Cardiac muscle cell (in vitro differentiated cells and primary cell): ENCODE data around the gene PCNX2. TPM values are rescaled to one million over a fixed set of nuclear protein-coding genes. Genes with fewer than 3 reads are reported as not detected.

Experiments used
- DNase-seq, 2 donors: peaks; one replicate each; pipeline versions ENCODE4 v3.0.0 to v3.0.0-alpha.2; 2010 to 2017; ENCODE audit warnings: low read depth in 1 of 2, low spot score in 1 of 2
- H3K27ac ChIP-seq: fragments of 200-600 bp; sonication (generic); 2 replicates; pipeline ENCODE4 v1.5.1; 2016
- H3K27me3 ChIP-seq: fragments of 200-600 bp; sonication (generic); 2 replicates; pipeline ENCODE4 v1.6.0; 2016; ENCODE audit warnings: control low read depth
- H3K36me3 ChIP-seq: fragments of 200-600 bp; sonication (generic); 2 replicates; pipeline ENCODE4 v1.5.1; 2016; ENCODE audit warnings: control low read depth
- H3K4me1 ChIP-seq: fragments of 200-600 bp; sonication (generic); 2 replicates; pipeline ENCODE4 v1.8.1; 2017; ENCODE audit warnings: low read depth, mild to moderate bottlenecking, mixed run types
- H3K4me3 ChIP-seq: fragments of 200-600 bp; sonication (generic); 2 replicates; pipeline ENCODE4 v1.5.1; 2016; ENCODE audit warnings: mild to moderate bottlenecking
- H3K9me3 ChIP-seq: fragments of 200-600 bp; sonication (generic); 2 replicates; pipeline ENCODE4 v1.5.1; 2017; ENCODE audit warnings: low read depth, mild to moderate bottlenecking, control low read depth
- polyA plus RNA-seq: library from polyadenylated mRNA; unstranded; fragments of >200 nt; fragmentation: Nextera tagmentation; extraction: Ambion mirVana; gene quantifications from 2 replicates; pipeline ENCODE4 v1.2.1, GENCODE V29; 2016
- total RNA-seq: library from RNA; depleted of rRNA; stranded (reverse); fragments of >200 nt; gene quantifications from 2 replicates; pipeline ENCODE4 v1.2.3, GENCODE V29; 2016
- TF ChIP-seq, protein P1 (sequence below): IDR thresholded peaks from 2 replicates; pipeline ENCODE4 v1.5.1; 2012; ENCODE audit warnings: low read depth, mild to moderate bottlenecking, low read length

Gene PCNX2
- total and polyA plus RNA-seq, 2 experiments from 2014 or later = 3.9 to 5.1 TPM

DNA sequence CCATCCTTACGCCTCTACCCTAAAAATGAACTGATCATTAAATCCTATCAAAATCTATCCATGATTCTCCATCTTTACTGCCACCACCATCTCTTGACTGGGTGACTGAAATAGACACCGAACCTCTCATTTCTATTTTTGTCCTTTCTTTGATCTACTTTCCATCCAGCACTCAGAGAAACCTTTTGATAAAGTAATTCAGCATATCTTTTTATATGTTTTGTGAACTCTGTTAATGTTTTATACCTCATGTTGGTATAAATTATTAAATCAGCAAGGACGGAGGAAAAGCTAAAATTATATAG is 13.0 kb downstream of the PCNX2 start:
- TF ChIP-seq, protein P1, sequence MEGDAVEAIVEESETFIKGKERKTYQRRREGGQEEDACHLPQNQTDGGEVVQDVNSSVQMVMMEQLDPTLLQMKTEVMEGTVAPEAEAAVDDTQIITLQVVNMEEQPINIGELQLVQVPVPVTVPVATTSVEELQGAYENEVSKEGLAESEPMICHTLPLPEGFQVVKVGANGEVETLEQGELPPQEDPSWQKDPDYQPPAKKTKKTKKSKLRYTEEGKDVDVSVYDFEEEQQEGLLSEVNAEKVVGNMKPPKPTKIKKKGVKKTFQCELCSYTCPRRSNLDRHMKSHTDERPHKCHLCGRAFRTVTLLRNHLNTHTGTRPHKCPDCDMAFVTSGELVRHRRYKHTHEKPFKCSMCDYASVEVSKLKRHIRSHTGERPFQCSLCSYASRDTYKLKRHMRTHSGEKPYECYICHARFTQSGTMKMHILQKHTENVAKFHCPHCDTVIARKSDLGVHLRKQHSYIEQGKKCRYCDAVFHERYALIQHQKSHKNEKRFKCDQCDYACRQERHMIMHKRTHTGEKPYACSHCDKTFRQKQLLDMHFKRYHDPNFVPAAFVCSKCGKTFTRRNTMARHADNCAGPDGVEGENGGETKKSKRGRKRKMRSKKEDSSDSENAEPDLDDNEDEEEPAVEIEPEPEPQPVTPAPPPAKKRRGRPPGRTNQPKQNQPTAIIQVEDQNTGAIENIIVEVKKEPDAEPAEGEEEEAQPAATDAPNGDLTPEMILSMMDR = no peak
- no peaks in the 10 kb centered on the region for H3K9me3 ChIP-seq
- H3K27ac ChIP-seq = no peak overlapping the region
- H3K36me3 ChIP-seq = no peaks in the 10 kb centered on the region
- no peaks in the 10 kb centered on the region for H3K4me1 ChIP-seq
- H3K27me3 ChIP-seq = no peaks in the 10 kb centered on the region
- H3K4me3 ChIP-seq = no peak overlapping the region
- DNase-seq = no peak

DNA sequence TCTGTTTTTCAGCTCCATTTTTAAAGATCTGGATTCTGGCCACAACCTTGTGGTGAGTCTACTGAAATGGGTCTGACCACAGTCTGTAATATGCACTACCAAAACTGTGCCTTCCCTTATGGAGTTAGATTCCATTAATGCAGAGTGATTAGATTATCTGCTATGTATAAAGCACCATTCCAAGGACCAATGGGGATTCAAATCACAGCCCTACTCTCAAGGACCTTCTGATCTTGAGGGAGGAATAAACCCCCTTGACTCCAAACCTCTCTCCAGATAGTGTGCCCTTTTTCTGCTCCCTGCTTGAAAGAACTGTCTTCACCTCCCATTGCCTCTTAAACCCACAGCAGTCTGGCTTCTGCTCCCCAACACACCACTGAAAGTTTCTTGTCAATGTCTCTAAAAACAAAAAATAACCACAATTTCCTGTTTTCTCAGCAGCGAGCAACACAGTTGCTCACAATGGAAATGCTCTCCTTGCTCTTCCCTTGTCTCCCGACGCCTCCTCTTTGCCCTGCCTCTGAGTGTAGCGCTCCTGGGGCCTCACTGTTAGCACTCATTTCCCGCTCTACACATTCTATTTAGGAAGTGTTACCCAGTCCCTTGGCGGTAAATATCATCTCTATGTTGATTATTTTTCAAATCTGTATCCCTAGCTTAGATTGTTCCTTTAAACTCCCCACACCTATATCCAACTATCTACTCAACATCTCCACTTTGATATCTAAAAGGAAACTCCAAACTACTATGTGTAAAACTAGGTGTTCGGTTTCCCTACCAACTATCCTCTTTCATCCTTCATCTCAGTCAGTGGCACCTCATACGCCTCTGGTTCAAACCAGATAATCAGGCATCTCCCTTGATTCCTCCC is 13.6 kb downstream of the PCNX2 start:
- no peaks in the 10 kb centered on the region for H3K4me1 ChIP-seq
- TF ChIP-seq, protein P1 = no peak
- no peak overlapping the region for H3K4me3 ChIP-seq
- H3K27me3 ChIP-seq = no peaks in the 10 kb centered on the region
- peak in 1 of 2 donors; percentile 83 for DNase-seq
- no peaks in the 10 kb centered on the region for H3K9me3 ChIP-seq
- no peaks in the 10 kb centered on the region for H3K36me3 ChIP-seq
- H3K27ac ChIP-seq = no peak overlapping the region

DNA sequence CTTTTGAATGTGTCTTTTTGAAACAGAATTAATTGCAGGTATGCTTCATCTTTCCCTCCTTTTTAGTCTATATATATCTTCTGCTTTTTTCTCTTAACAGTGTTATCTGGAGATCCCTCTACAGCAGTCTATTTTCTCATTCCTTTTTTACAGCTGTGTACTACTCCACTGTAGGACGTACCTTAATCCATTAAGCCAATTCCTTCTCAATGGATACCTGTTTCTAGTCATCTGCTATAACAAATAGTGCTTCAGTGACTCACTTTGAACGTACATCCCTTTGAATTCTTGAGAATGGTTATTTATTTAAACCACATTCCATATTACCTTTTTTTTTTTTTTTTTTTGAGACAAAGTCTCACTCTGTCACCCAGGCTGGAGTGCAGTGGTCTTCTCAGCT is 15.6 kb downstream of the PCNX2 start:
- Histone ChIP-seq H3K4me3 (no peak overlapping the region), H3K27me3 (no peaks in the 10 kb centered on the region), H3K36me3 (no peaks in the 10 kb centered on the region), H3K9me3 (no peaks in the 10 kb centered on the region), H3K27ac (no peak overlapping the region), H3K4me1 (no peaks in the 10 kb centered on the region)
- DNase-seq = no peak
- TF ChIP-seq, protein P1 = no peak

DNA sequence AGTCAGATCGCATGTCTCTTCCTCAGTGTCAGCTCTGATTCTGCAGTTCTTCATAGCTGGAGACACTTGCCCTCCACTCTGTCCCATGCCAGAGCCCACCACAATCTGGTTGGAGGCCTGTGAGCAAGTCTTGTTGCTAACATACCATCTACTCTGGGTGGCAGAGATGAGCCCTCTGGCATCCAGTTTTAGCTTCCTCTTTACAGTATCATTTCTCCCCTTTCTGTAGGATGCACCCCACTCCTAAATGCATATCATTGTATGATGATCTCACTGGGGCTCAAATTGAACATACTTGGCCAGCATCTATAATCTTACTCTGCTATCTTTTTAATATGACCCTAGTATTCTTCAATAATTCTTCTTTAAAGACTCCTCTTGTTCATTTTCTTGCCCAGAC is 16.9 kb downstream of the PCNX2 start:
- H3K36me3 ChIP-seq = no peaks in the 10 kb centered on the region
- H3K27me3 ChIP-seq = no peaks in the 10 kb centered on the region
- no peak overlapping the region for H3K4me3 ChIP-seq
- H3K4me1 ChIP-seq = no peaks in the 10 kb centered on the region
- H3K9me3 ChIP-seq = no peaks in the 10 kb centered on the region
- DNase-seq = no peak
- TF ChIP-seq, protein P1 = no peak
- no peak overlapping the region for H3K27ac ChIP-seq

DNA sequence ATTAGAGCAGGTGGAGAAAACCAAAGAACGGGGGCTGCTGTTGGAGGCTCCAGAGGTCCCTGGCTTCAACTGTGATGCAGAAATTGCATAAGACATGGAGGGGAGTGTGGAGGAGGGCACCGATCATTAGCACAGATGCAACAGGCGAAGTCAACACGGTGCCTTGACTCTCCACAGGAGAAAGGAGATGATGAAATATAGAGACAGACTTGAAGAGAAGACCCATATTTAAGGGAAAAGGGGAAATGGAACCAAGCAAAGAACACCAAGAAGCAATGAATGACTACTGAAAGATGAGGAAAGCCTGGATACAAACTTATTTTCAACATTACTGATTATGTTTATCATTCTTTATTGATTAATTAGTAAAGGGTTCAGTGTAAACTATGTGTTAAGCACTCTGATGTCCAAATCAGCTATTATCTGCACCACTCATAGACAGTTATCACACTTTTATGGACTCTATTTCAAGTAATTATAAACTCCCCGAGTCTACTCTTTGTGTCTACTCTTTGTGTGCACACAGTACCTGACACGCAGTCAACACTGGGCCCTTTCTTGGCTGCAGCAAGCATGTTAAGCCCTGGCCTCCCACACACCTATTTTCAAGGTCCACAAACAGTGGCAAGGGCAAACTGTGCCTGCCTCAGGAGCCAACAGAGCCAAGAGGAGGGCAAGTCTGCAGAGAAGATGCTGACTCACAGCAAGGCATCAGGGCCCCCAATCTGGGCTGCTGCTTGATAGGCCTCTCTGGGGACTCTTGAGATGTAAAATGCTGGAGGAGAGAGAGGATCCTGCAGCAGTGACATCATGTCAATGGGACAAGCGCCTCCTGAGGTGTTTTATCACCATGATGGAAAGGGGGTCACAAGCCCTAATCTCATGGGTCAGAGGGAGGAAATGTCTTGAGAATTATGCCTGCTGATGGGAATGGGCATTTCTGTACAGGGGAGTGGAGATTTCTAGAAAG is 17.6 kb downstream of the PCNX2 start:
- Histone ChIP-seq H3K4me3 (no peak overlapping the region), H3K27ac (no peak overlapping the region)

More for the DNA sequence above, 17.6 kb downstream of the PCNX2 start:
- no peaks in the 10 kb centered on the region for H3K9me3 ChIP-seq
- TF ChIP-seq, protein P1 = no peak
- DNase-seq = no peak
- no peaks in the 10 kb centered on the region for H3K36me3 ChIP-seq
- no peaks in the 10 kb centered on the region for H3K27me3 ChIP-seq
- H3K4me1 ChIP-seq = no peaks in the 10 kb centered on the region
